HFFc6 (cell line): Measurements from ENCODE around the gene FAM50B. TPM values are rescaled to one million over a fixed set of nuclear protein-coding genes. Genes with fewer than 3 reads are reported as not detected.

Experiments
- DNase-seq: peaks from one replicate; pipeline ENCODE4 v3.0.0-alpha.2; 2018
- H3K27ac Mint-ChIP-seq: 2 replicates; pipeline ENCODE4 v1.8.0; 2020; ENCODE audit warnings: mild to moderate bottlenecking, mixed read lengths
- H3K27me3 Mint-ChIP-seq: 2 replicates; pipeline ENCODE4 v1.8.0; 2021; ENCODE audit warnings: mild to moderate bottlenecking, moderate library complexity, mixed read lengths; ENCODE audit not compliant: insufficient read depth
- H3K36me3 Mint-ChIP-seq: 2 replicates; pipeline ENCODE4 v1.8.0; 2021; ENCODE audit warnings: low read depth, mixed read lengths
- H3K4me1 Mint-ChIP-seq: 2 replicates; pipeline ENCODE4 v1.8.0; 2020; ENCODE audit warnings: low read depth, mixed read lengths
- H3K4me3 Mint-ChIP-seq: 2 replicates; pipeline ENCODE4 v1.8.0; 2020; ENCODE audit warnings: mild to moderate bottlenecking, moderate library complexity, mixed read lengths
- H3K9me3 Mint-ChIP-seq: 2 replicates; pipeline ENCODE4 v1.8.0; 2020; ENCODE audit warnings: mild to moderate bottlenecking, mixed read lengths
- CTCF ChIP-seq: fragments of 200-600 bp; sonication (generic); IDR thresholded peaks from 2 replicates; pipeline ENCODE4 v1.5.0; 2021; ENCODE audit warnings: antibody characterized with exemption, mild to moderate bottlenecking
- total RNA-seq, 6 experiments: library from RNA; stranded (reverse); fragmentation: NEBNext Ultra II Directional; extraction: Animal tissue kit (Norgen Biotek cat#: 25700); gene quantifications; 2 replicates in 1 of 6; 3 replicates in 5 of 6; pipeline ENCODE4 v1.2.3, GENCODE V29; 2021

FAM50B gene
- total RNA-seq, 6 experiments from 2014 or later: 8.0 to 11.7 (median 10.2) TPM

DNA sequence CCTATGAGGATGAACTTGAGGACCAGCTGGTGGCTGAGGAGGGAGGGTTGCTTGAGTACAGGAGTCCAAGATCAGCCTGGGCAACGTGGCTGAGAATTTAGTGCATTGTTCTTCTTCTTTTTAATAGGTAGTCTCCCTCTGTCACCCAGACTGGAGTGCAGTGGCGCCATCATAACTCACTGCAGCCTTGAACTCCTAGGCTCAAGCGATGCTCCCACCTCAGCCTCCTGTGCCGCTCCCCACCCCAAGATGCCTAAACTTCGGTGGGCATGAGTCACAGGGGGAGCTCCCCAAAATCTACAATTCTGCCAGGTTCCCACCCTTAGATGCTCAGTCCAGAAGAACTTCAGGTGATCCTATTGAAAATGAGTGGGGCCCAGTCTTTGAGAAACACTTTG lies 21.4 kb downstream of the FAM50B start:
- no peak for DNase-seq
- no peak overlapping the region for H3K27ac Mint-ChIP-seq
- no peak for TF ChIP-seq CTCF
- H3K36me3 Mint-ChIP-seq: no peaks in the 10 kb centered on the region
- no peak overlapping the region for H3K4me3 Mint-ChIP-seq
- H3K27me3 Mint-ChIP-seq: no peaks in the 10 kb centered on the region; the same call in 1 of the 2 replicates
- H3K4me1 Mint-ChIP-seq: peaks cover 27% of the 10 kb centered on the region
- no peaks in the 10 kb centered on the region for H3K9me3 Mint-ChIP-seq

- Mint-ChIP-seq H3K4me1 (peaks cover 37% of the 10 kb centered on the region), H3K4me3 (no peak overlapping the region), H3K36me3 (no peaks in the 10 kb centered on the region), H3K9me3 (no peaks in the 10 kb centered on the region), H3K27ac (no peak overlapping the region), H3K27me3 (no peaks in the 10 kb centered on the region; the same call in none of the 2 replicates)
- no peak for TF ChIP-seq CTCF
- DNase-seq: no peak
Measured at GRCh38 chr6:3871515-3871914, 22.3 kb downstream of the FAM50B start.

GRCh38 chr6:3871939-3872338 lies 22.8 kb downstream of the FAM50B start:
- Mint-ChIP-seq H3K27me3 (no peaks in the 10 kb centered on the region; the same call in 1 of the 2 replicates), H3K4me1 (peaks cover 41% of the 10 kb centered on the region), H3K4me3 (no peak overlapping the region), H3K9me3 (no peaks in the 10 kb centered on the region), H3K36me3 (no peaks in the 10 kb centered on the region), H3K27ac (no peak overlapping the region)
- DNase-seq: no peak
- no peak for TF ChIP-seq CTCF

DNA sequence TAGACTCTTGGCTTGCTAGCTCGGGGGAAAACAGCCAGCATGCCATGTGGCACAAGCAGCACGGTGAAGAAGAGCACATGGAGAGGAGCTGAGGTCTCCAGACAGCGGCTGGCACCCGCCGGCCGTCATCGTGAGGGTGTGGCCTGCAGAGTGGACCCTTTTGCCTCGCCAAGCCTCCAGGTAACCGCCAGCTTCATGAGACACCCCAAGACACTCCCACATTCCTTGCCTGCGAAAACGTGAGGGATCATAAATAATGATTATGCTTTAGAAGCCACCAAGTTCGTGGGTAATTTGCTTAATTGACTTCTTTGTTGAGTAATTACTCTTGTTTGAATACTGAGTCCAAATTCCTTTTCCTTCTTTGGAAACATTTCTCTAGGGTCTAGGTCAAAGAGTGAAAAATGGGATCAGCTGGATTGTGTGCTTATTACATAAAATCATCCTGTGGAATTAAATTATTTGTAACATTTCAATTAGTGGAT lies 23.2 kb downstream of the FAM50B start:
- DNase-seq: no peak
- Mint-ChIP-seq H3K36me3 (no peaks in the 10 kb centered on the region), H3K4me3 (no peak overlapping the region), H3K27ac (no peak overlapping the region), H3K9me3 (no peaks in the 10 kb centered on the region), H3K4me1 (peaks cover 40% of the 10 kb centered on the region), H3K27me3 (no peaks in the 10 kb centered on the region; the same call in 1 of the 2 replicates)
- no peak for TF ChIP-seq CTCF

- no peaks in the 10 kb centered on the region for H3K9me3 Mint-ChIP-seq
- no peak overlapping the region for H3K4me3 Mint-ChIP-seq
- no peaks in the 10 kb centered on the region; the same call in 1 of the 2 replicates for H3K27me3 Mint-ChIP-seq
- no peak for DNase-seq
- H3K36me3 Mint-ChIP-seq: no peaks in the 10 kb centered on the region
- peaks cover 34% of the 10 kb centered on the region for H3K4me1 Mint-ChIP-seq
- H3K27ac Mint-ChIP-seq: no peak overlapping the region
- no peak for TF ChIP-seq CTCF
Measured at GRCh38 chr6:3873051-3873450, 23.9 kb downstream of the FAM50B start.

- no peak for TF ChIP-seq CTCF
Measured at GRCh38 chr6:3874069-3874468, 24.9 kb downstream of the FAM50B start.

More at GRCh38 chr6:3874069-3874468, 24.9 kb downstream of the FAM50B start:
- DNase-seq: no peak
- Mint-ChIP-seq H3K27ac (no peak overlapping the region), H3K27me3 (no peaks in the 10 kb centered on the region; the same call in 1 of the 2 replicates), H3K4me3 (no peak overlapping the region), H3K36me3 (no peaks in the 10 kb centered on the region), H3K4me1 (peaks cover 24% of the 10 kb centered on the region), H3K9me3 (no peaks in the 10 kb centered on the region)
